ENCODE results near the gene MSLN. TPM values are rescaled to one million over a fixed set of nuclear protein-coding genes. Genes with fewer than 3 reads are reported as not detected.
"Not testable (repeated sequence)": the region's sequence is repeated elsewhere in the genome, so short reads cannot be mapped to it uniquely, and the experiment has no call there.

The MSLN gene
- polyA plus RNA-seq, 2 of the 4 experiments (the other 2 are of a cell fraction) = 2.4 to 3.6 TPM

- no peak for FAIRE-seq
- WGBS (ENCODE audit: missing lambda C conversion rate) = 7% methylated on average over 25 of the region's 25 CpGs
- Histone ChIP-seq H3K4me3 (no peak overlapping the region), H3K27ac (peak overlapping the region; percentile 86 to 99), H3K9me3 (no peaks in the 10 kb centered on the region), H3K4me1 (peaks cover 62% of the 10 kb centered on the region), H3K4me2 (peak overlapping the region; percentile 70)
- ChIA-PET POLR2A (interaction anchor here (1.0 to 2.1 kb wide), 4 partner anchors 9 to 16 kb away, joined by 3 to 33 read pairs (median 4); partner anchors contain the start of genes ANTKMT and CCDC78), CTCF (interaction anchor here (0.5 to 25.1 kb wide), 27 partner anchors 9 to 387 kb away, joined by 3 to 656 read pairs (median 6); partner anchors contain the start of genes ANTKMT, CCDC78, CHTF18 and CIAO3)
- peak; percentile 84 for TF ChIP-seq SMC3 (IDR thresholded peaks at IDR 0.05)
- TF ChIP-seq EP300 (IDR thresholded peaks at IDR 0.05) = no peak
- TF ChIP-seq CTCF (IDR thresholded peaks at IDR 0.05) = peak; percentile 89
- 0 out of 2 replicates have a peak, but pooled peaks have one; percentile 48 for TF ChIP-seq MAZ (IDR thresholded peaks at IDR 0.05; ENCODE audit: borderline replicate concordance, low read depth, low read length)
- TF ChIP-seq ESRRA (IDR thresholded peaks at IDR 0.05; ENCODE audit: borderline replicate concordance, low read length) = no peak
- no peak for TF ChIP-seq MYC (IDR thresholded peaks at IDR 0.05; ENCODE audit: borderline replicate concordance, low read length)
- no peak for TF ChIP-seq HMGXB4 (CRISPR knock-in tag; IDR thresholded peaks at IDR 0.05; ENCODE audit: borderline replicate concordance)
- TF ChIP-seq EHMT2 (IDR thresholded peaks at IDR 0.05; ENCODE audit: low read depth) = no peak
- TF ChIP-seq CEBPB (IDR thresholded peaks at IDR 0.05) = no peak
- TF ChIP-seq MAX (IDR thresholded peaks at IDR 0.05) = peak; percentile 57
- TF ChIP-seq ZNF302 (CRISPR knock-in tag; IDR thresholded peaks at IDR 0.05) = no peak
- peak; percentile 85 to 86 for TF ChIP-seq RAD21 (conservative IDR thresholded peaks at IDR 0.05 in 1 of 2, IDR thresholded peaks at IDR 0.05 in 1 of 2)
- no peak for TF ChIP-seq CBX8 (IDR thresholded peaks at IDR 0.05)
- no peak for TF ChIP-seq HOXB13 (CRISPR knock-in tag; IDR thresholded peaks at IDR 0.05; ENCODE audit: low read depth)
- TF ChIP-seq JUNB (IDR thresholded peaks at IDR 0.05) = no peak
- DNase-seq (ENCODE audit: low read depth in 1 of 2, low spot score in 1 of 2) = peak in 1 of 2 experiments; percentile 81
- ATAC-seq = peak; percentile 10 to 63; a peak in 4 of 6 replicates
These were observed 48.8 kb upstream of the MSLN start for GRCh38 chr16:711548-712320.

GRCh38 chr16:712740-713250 is 47.7 kb upstream of the MSLN start:
- peaks cover 66% of the 10 kb centered on the region for H3K4me1 ChIP-seq

More at GRCh38 chr16:712740-713250, 47.7 kb upstream of the MSLN start:
- TF ChIP-seq MAX (IDR thresholded peaks at IDR 0.05) (peak; percentile 80), RFX5 (IDR thresholded peaks at IDR 0.05) (0 out of 2 replicates have a peak, but pooled peaks have one; percentile 4), EP300 (IDR thresholded peaks at IDR 0.05) (peak in 1 of 2 experiments; percentile 31; a peak in 1 of 5 replicates), ATOH8 (CRISPR knock-in tag; IDR thresholded peaks at IDR 0.05; ENCODE audit: low read depth) (peak; percentile 57; the same call in 1 of the 2 replicates), FOSL2 (IDR thresholded peaks at IDR 0.05) (peak; percentile 85), FOSL2 (CRISPR knock-in tag; IDR thresholded peaks at IDR 0.05) (peak; percentile 98), SMC3 (IDR thresholded peaks at IDR 0.05) (peak; percentile 45; the same call in 2 of the 3 replicates), CEBPB (IDR thresholded peaks at IDR 0.05) (peak; percentile 89 to 91), RAD21 (conservative IDR thresholded peaks at IDR 0.05 in 1 of 2, IDR thresholded peaks at IDR 0.05 in 1 of 2) (peak; percentile 46 to 52; a peak in 4 of 5 replicates), JUNB (IDR thresholded peaks at IDR 0.05) (peak; percentile 83), HOXB5 (CRISPR knock-in tag; IDR thresholded peaks at IDR 0.05) (0 out of 2 replicates have a peak, but pooled peaks have one; percentile 36), GATA3 (IDR thresholded peaks at IDR 0.05; ENCODE audit: borderline replicate concordance) (peak; percentile 65; the same call in 1 of the 2 replicates), CTCF (IDR thresholded peaks at IDR 0.05) (peak; percentile 68), JUN (IDR thresholded peaks at IDR 0.05) (peak; percentile 46 to 69; a peak in 2 of 5 replicates)
- Histone ChIP-seq H3K27ac (peak overlapping the region; percentile 86 to 99), H3K4me2 (peak overlapping the region; percentile 70), H3K4me3 (peak overlapping the region; percentile 16; the same call in 1 of the 3 replicates)
- WGBS (ENCODE audit: missing lambda C conversion rate) = 9% methylated on average over 12 of the region's 13 CpGs
- FAIRE-seq = peak; percentile 99
- H3K9me3 ChIP-seq = not testable (repeated sequence)
- CTCF ChIA-PET = interaction anchor here (0.7 to 25.1 kb wide), 22 partner anchors 10 to 386 kb away, joined by 3 to 656 read pairs (median 6); partner anchors contain the start of genes ANTKMT, CCDC78, CHTF18 and CIAO3
- POLR2A ChIA-PET = interaction anchor here (1.0 to 2.1 kb wide), 4 partner anchors 8 to 15 kb away, joined by 3 to 33 read pairs (median 4); partner anchors contain the start of genes ANTKMT and CCDC78
- ATAC-seq = peak; percentile 37 to 67
- DNase-seq (ENCODE audit: low read depth in 1 of 2, low spot score in 1 of 2) = peak; percentile 95 to 99
